Measurements from ENCODE around the gene ORAI3. TPM values are rescaled to one million over a fixed set of nuclear protein-coding genes. Genes with fewer than 3 reads are reported as not detected.
A peak's percentile ranks its signal among the peaks of the same experiment; 100 is the strongest.

The ORAI3 gene
- total RNA-seq, 1 experiment from 2014 or later, result 5.7 TPM

DNA sequence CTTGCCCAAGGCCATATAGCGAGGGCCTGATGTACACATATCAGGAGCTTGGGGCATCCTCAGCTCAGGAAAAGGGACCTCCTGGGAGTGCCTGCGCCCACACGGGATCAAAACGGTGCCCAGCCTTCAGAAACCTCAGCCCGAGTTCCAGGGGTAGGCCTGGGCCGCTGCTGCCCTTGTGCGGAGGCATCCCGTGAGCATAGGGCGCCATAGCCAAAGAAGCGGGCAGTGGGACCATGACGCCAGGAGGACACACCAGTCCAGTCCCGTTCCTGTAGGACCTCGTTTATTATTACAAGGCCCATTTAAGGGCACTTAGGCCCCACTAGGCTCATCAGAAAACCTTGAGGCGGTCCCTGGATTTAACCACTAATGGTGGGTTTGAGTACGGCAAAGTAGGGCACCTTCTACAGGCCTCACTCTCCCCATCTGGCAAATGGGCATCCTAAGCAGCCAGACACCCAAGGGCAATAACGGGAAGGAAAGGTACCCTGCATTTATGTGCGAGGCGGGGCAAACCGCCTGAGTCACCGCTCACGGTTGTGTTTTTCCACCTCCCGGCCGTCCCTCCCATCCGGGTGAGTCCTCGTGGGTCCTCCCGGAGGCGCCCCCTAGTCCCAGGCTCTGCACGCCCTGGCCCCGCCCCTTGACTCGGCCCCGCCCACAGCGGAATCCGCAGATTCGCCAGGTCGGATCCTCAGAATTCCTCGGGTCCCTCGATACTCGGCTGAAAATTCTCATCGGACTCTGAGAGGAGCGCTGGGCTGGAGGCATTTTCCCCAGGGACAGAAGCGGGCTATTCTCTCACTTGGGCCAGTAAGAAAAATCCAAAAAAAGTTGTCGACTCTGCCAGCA, 8.0 kb downstream of the ORAI3 start:
- Histone ChIP-seq H3K36me3 (ENCODE audit: low read depth, low read length) (peaks cover 23% of the 10 kb centered on the region), H3K27me3 (ENCODE audit: low read length) (no peaks in the 10 kb centered on the region), H3K4me2 (ENCODE audit: low read length) (peak overlapping the region; percentile 96), H2AFZ (ENCODE audit: low read length) (peak overlapping the region; percentile 99), H3F3A (ENCODE audit: low read length, unreplicated experiment) (no peaks in the 10 kb centered on the region), H3K9me2 (replicated peaks; ENCODE audit: low read length) (no peaks in the 10 kb centered on the region), H3K9ac (ENCODE audit: low read length) (peak overlapping the region; percentile 97), H3K4me3 (ENCODE audit: low read length) (peak overlapping the region; percentile 85), H3K79me2 (ENCODE audit: low read length) (peaks cover 21% of the 10 kb centered on the region), H3K9me3 (ENCODE audit: low read length) (no peaks in the 10 kb centered on the region), H3K4me1 (ENCODE audit: insufficient read depth, low read length) (peaks cover 6% of the 10 kb centered on the region), H4K20me1 (ENCODE audit: low read length) (no peaks in the 10 kb centered on the region), H3K27ac (ENCODE audit: low read length) (peak overlapping the region; percentile 82)
- intact Hi-C loops (cut with micrococcal nuclease), result no loop called here
- TSS peak; percentile 79 for BruUV-seq (replicated peaks)
- TF ChIP-seq EZH2 (IDR thresholded peaks at IDR 0.05; ENCODE audit: low read length, unreplicated experiment) (no peak), EZH2phosphoT487 (IDR thresholded peaks at IDR 0.05; ENCODE audit: borderline replicate concordance, low read length) (no peak)
- TF ChIP-seq, protein P1, sequence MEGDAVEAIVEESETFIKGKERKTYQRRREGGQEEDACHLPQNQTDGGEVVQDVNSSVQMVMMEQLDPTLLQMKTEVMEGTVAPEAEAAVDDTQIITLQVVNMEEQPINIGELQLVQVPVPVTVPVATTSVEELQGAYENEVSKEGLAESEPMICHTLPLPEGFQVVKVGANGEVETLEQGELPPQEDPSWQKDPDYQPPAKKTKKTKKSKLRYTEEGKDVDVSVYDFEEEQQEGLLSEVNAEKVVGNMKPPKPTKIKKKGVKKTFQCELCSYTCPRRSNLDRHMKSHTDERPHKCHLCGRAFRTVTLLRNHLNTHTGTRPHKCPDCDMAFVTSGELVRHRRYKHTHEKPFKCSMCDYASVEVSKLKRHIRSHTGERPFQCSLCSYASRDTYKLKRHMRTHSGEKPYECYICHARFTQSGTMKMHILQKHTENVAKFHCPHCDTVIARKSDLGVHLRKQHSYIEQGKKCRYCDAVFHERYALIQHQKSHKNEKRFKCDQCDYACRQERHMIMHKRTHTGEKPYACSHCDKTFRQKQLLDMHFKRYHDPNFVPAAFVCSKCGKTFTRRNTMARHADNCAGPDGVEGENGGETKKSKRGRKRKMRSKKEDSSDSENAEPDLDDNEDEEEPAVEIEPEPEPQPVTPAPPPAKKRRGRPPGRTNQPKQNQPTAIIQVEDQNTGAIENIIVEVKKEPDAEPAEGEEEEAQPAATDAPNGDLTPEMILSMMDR (conservative IDR thresholded peaks at IDR 0.05; ENCODE audit: low read depth, low read length), result no peak; the same call in 1 of the 2 replicates
- ChIA-PET CTCF (no interaction called here), POLR2A (ENCODE audit: unreplicated experiment) (no interaction called here)
- ATAC-seq (peak; percentile 74), DNase-seq (peak; percentile 80)

DNA sequence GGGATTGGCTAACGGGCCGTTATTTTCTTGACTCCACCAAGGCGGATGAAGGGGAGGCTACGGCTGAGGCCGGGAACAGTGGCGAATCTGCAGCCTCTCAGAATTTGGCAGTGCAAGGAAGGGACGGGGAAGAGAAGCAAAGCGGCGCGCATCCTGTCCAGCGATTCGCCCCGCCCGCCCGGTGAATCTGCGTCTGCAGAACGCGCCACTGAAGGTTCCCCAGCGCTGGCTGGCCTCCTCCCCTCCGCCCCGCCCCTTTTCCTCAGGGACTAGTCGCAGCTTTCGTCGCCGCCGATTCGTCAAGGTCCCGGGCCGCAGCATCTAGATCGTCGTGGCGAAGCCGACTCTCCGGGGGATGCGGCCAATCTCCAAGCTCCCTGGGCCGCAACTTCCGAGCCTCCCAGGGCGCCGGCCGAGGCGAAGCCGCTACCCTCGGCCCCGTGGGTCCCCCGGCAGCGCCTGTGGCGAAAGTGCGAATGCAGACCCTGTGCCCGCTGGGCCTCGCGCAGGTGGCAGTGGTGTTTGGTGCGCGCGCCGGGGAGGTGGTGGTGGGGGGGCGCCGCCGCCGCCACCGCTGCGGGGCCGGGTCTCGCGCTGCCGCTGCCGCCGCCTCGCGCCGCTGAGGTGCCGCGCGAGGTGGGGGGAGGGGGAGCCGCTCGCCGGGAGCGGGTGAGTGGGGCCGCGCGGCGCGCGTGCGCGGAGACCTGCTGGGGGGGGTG, 8.7 kb downstream of the ORAI3 start, which contains the start of gene SETD1A:
SETD1A (plus strand) TSS at position 299 of the 719 bp plus-strand sequence. CDS start 978 bp downstream, outside the sequence.
- Histone ChIP-seq H4K20me1 (ENCODE audit: low read length) (no peaks in the 10 kb centered on the region), H3K27me3 (ENCODE audit: low read length) (no peaks in the 10 kb centered on the region), H3K4me1 (ENCODE audit: insufficient read depth, low read length) (peaks cover 6% of the 10 kb centered on the region), H3K9me2 (replicated peaks; ENCODE audit: low read length) (no peaks in the 10 kb centered on the region), H3K27ac (ENCODE audit: low read length) (peak within 1 kb of the TSS; percentile 82), H3K79me2 (ENCODE audit: low read length) (peaks cover 21% of the 10 kb centered on the region), H3K4me3 (ENCODE audit: low read length) (peak within 1 kb of the TSS; percentile 85), H3K9ac (ENCODE audit: low read length) (peak within 1 kb of the TSS; percentile 97), H3F3A (ENCODE audit: low read length, unreplicated experiment) (no peaks in the 10 kb centered on the region), H3K4me2 (ENCODE audit: low read length) (peak within 1 kb of the TSS; percentile 96), H3K36me3 (ENCODE audit: low read depth, low read length) (peaks cover 23% of the 10 kb centered on the region), H3K9me3 (ENCODE audit: low read length) (no peaks in the 10 kb centered on the region), H2AFZ (ENCODE audit: low read length) (peak within 1 kb of the TSS; percentile 99)
- DNase-seq (peak; percentile 80), ATAC-seq (peak; percentile 81)
- CTCF ChIA-PET, result no interaction called here
- POLR2A ChIA-PET (ENCODE audit: unreplicated experiment), result no interaction called here
- TF ChIP-seq EZH2 (IDR thresholded peaks at IDR 0.05; ENCODE audit: low read length, unreplicated experiment), result no peak
- no peak for TF ChIP-seq EZH2phosphoT487 (IDR thresholded peaks at IDR 0.05; ENCODE audit: borderline replicate concordance, low read length)
- TF ChIP-seq, protein P1 (conservative IDR thresholded peaks at IDR 0.05; ENCODE audit: low read depth, low read length), result no peak
- intact Hi-C loops (cut with micrococcal nuclease), result no loop called here
- BruUV-seq (replicated peaks), result TSS peak; percentile 25
